GM11168 (cell line): ENCODE results near the gene FGF12.

Experiments
- in situ Hi-C: fragments of 300-500 bp; cut with MboI; formaldehyde crosslinking; loops from one replicate; pipeline ENCODE4 v1.12.0; 2022; ENCODE audit warnings: low sequenced_read_pairs; ENCODE audit not compliant: unreplicated experiment

The FGF12 gene

GRCh38 chr3:192687488-192688152, 39.7 kb downstream of the FGF12 start:
- in situ Hi-C loops: no loop called here

- in situ Hi-C loops: no loop called here
These were observed 41.5 kb downstream of the FGF12 start for GRCh38 chr3:192685801-192686200.

- in situ Hi-C loops: no loop called here
These were observed 43.2 kb downstream of the FGF12 start for GRCh38 chr3:192684151-192684550.

- in situ Hi-C loops: no loop called here
These were observed 51.2 kb downstream of the FGF12 start for GRCh38 chr3:192675958-192676649.

GRCh38 chr3:192655628-192656027, 71.7 kb downstream of the FGF12 start:
- in situ Hi-C loops: no loop called here

- in situ Hi-C loops: no loop called here
These were observed 72.3 kb downstream of the FGF12 start for GRCh38 chr3:192655040-192655439.

- in situ Hi-C loops: no loop called here
These were observed 73.5 kb downstream of the FGF12 start for GRCh38 chr3:192653862-192654261.

- in situ Hi-C loops: no loop called here
These were observed 74.6 kb downstream of the FGF12 start for GRCh38 chr3:192652727-192653126.

- in situ Hi-C loops: no loop called here
These were observed 75.4 kb downstream of the FGF12 start for GRCh38 chr3:192651836-192652512.

- in situ Hi-C loops: no loop called here
These were observed 81.9 kb downstream of the FGF12 start for GRCh38 chr3:192645437-192645836.

GRCh38 chr3:192642651-192643050, 84.7 kb downstream of the FGF12 start:
- in situ Hi-C loops: no loop called here

GRCh38 chr3:192641919-192642318, 85.4 kb downstream of the FGF12 start:
- in situ Hi-C loops: no loop called here

GRCh38 chr3:192639987-192640386, 87.4 kb downstream of the FGF12 start:
- in situ Hi-C loops: no loop called here

- in situ Hi-C loops: no loop called here
These were observed 89.5 kb downstream of the FGF12 start for GRCh38 chr3:192637803-192638202.

GRCh38 chr3:192636517-192637444, 90.6 kb downstream of the FGF12 start:
- in situ Hi-C loops: no loop called here

- in situ Hi-C loops: no loop called here
These were observed 97.9 kb downstream of the FGF12 start for GRCh38 chr3:192629429-192629828.

- in situ Hi-C loops: no loop called here
These were observed 105.4 kb downstream of the FGF12 start for GRCh38 chr3:192621909-192622308.

GRCh38 chr3:192620275-192620674, 107.1 kb downstream of the FGF12 start:
- in situ Hi-C loops: no loop called here

GRCh38 chr3:192611411-192611810, 115.9 kb downstream of the FGF12 start:
- in situ Hi-C loops: no loop called here
